Measurements from ENCODE around the gene CPM. TPM values are rescaled to one million over a fixed set of nuclear protein-coding genes. Genes with fewer than 3 reads are reported as not detected.

Gene CPM
- polyA plus RNA-seq, 3 donors: 8.4 to 32.4 (median 26.2) TPM

DNA sequence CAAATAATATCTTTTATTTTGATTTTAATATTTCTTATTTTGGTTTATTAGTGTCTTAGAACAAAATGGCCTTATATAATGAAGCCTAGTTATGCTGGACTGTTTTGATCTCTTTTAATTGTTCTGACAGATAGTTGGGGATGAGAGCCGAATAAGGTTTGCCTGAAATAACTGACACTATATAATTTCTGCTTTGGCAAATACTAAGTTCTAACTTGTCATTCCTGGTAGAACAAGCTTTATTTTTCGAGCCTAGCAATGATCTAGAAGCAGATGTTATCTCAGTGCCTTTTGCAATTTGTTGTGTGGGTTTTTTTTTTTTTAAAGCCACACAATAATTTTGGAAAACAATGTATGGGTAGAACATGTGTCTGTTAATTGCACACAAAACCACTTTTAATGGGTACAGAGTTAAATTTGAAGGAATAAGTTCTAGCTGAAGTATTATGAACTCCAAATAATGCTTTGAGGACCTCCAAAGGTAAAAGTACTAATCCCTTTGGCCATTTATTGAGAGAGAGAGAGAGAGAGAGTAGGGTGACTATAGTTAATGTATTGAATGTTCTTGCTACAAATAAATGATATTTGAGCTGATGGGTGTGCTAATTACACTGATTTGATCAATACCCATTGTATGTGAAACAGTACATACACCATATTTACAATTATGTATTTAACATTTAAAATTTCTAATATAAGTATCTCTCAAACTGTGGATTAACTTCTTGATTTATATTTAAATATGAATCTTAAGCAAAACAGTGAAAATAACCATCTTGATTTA, 90.0 kb downstream of the CPM start:
- intact Hi-C loops (cut with micrococcal nuclease): no loop called here
- peaks cover 41 to 60% of the 10 kb centered on the region in 2 donors for H3K36me3 Mint-ChIP-seq
- WGBS (ENCODE audit: insufficient coverage): no CpG with 5 or more reads among the region's 2 CpGs

DNA sequence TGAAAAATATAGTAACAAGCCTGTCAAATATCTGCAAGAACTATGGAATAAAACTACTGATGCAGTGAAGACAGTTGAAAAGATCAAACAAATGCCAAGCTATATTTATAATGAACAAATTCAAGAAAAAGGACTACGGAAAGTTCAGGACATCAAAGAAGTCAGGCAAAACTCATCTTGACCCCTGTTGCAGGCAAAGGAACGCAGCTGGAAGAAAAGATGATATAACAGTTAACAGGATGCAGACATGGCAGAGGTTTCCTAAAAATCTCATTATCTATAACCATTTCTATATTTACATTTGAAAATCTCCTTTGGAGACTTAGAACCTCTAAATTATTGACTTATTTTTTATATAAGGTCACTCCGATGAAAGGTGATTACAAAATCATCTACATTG, 90.8 kb downstream of the CPM start:
- no peaks in the 10 kb centered on the region for H3K4me1 Mint-ChIP-seq

More for the DNA sequence above, 90.0 kb downstream of the CPM start:
- Histone ChIP-seq H4K20me1 (ENCODE audit: insufficient read depth, low read length) (peaks cover 53% of the 10 kb centered on the region), H3K27ac (ENCODE audit: low read depth in 1 of 2, low read length in 2 of 2) (no peak overlapping the region), H3K9me3 (replicated peaks in 1 of 2; ENCODE audit: control insufficient read depth in 1 of 2, insufficient read depth in 1 of 2, low read length in 2 of 2) (no peaks in the 10 kb centered on the region), H3K9ac (ENCODE audit: insufficient read depth, low read length, poor library complexity, severe bottlenecking) (no peak overlapping the region), H3K79me2 (ENCODE audit: insufficient read depth, low read length) (peaks cover 4% of the 10 kb centered on the region), H2AFZ (ENCODE audit: insufficient read depth, low read depth, low read length, poor library complexity, severe bottlenecking) (no peak overlapping the region), H3K4me2 (replicated peaks; ENCODE audit: extremely low read depth, low read length, poor library complexity, severe bottlenecking) (no peak overlapping the region), H3K4me3 (replicated peaks in 1 of 3; ENCODE audit: low read depth in 2 of 3, low read length in 3 of 3) (no peak overlapping the region), H3K27me3 (ENCODE audit: control insufficient read depth in 2 of 2, insufficient read depth in 2 of 2, low read length in 2 of 2) (no peaks in the 10 kb centered on the region), H3K4me1 (ENCODE audit: control insufficient read depth in 1 of 2, insufficient read depth in 2 of 2, low read length in 2 of 2) (no peaks in the 10 kb centered on the region), H3K36me3 (replicated peaks in 1 of 2; ENCODE audit: control insufficient read depth in 1 of 2, insufficient read depth in 2 of 2, low read length in 2 of 2) (peaks cover 47 to 76% of the 10 kb centered on the region in 2 donors)
- Mint-ChIP-seq H3K4me3 (no peak overlapping the region), H3K4me1 (no peaks in the 10 kb centered on the region), H3K9me3 (no peaks in the 10 kb centered on the region), H3K27ac (no peak overlapping the region), H3K27me3 (ENCODE audit: low read depth in 3 of 3) (peaks cover 0 to 1% (median 0%) of the 10 kb centered on the region in 3 donors)
- TF ChIP-seq, protein P1, sequence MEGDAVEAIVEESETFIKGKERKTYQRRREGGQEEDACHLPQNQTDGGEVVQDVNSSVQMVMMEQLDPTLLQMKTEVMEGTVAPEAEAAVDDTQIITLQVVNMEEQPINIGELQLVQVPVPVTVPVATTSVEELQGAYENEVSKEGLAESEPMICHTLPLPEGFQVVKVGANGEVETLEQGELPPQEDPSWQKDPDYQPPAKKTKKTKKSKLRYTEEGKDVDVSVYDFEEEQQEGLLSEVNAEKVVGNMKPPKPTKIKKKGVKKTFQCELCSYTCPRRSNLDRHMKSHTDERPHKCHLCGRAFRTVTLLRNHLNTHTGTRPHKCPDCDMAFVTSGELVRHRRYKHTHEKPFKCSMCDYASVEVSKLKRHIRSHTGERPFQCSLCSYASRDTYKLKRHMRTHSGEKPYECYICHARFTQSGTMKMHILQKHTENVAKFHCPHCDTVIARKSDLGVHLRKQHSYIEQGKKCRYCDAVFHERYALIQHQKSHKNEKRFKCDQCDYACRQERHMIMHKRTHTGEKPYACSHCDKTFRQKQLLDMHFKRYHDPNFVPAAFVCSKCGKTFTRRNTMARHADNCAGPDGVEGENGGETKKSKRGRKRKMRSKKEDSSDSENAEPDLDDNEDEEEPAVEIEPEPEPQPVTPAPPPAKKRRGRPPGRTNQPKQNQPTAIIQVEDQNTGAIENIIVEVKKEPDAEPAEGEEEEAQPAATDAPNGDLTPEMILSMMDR (IDR thresholded peaks at IDR 0.05): no peak
- no peak for DNase-seq

More for the DNA sequence above, 90.8 kb downstream of the CPM start:
- H3K4me3 ChIP-seq (replicated peaks in 1 of 3; ENCODE audit: low read depth in 2 of 3, low read length in 3 of 3): no peak overlapping the region
- Mint-ChIP-seq H3K4me3 (no peak overlapping the region), H3K27me3 (ENCODE audit: low read depth in 3 of 3) (peaks cover 0 to 1% (median 0%) of the 10 kb centered on the region in 3 donors), H3K9me3 (no peaks in the 10 kb centered on the region), H3K27ac (no peak overlapping the region), H3K36me3 (peaks cover 46 to 66% of the 10 kb centered on the region in 2 donors)
- no peak overlapping the region for H3K27ac ChIP-seq (ENCODE audit: low read depth in 1 of 2, low read length in 2 of 2)
- H3K9me3 ChIP-seq (replicated peaks in 1 of 2; ENCODE audit: control insufficient read depth in 1 of 2, insufficient read depth in 1 of 2, low read length in 2 of 2): no peaks in the 10 kb centered on the region
- no peak overlapping the region for H3K9ac ChIP-seq (ENCODE audit: insufficient read depth, low read length, poor library complexity, severe bottlenecking)
- TF ChIP-seq, protein P1 (IDR thresholded peaks at IDR 0.05): no peak
- no peak overlapping the region for H2AFZ ChIP-seq (ENCODE audit: insufficient read depth, low read depth, low read length, poor library complexity, severe bottlenecking)
- WGBS (ENCODE audit: insufficient coverage): no CpG with 5 or more reads among the region's 3 CpGs
- peaks cover 4% of the 10 kb centered on the region for H3K79me2 ChIP-seq (ENCODE audit: insufficient read depth, low read length)
- no peak for DNase-seq
- peaks cover 60% of the 10 kb centered on the region for H4K20me1 ChIP-seq (ENCODE audit: insufficient read depth, low read length)
- peaks cover 55 to 84% of the 10 kb centered on the region in 2 donors for H3K36me3 ChIP-seq (replicated peaks in 1 of 2; ENCODE audit: control insufficient read depth in 1 of 2, insufficient read depth in 2 of 2, low read length in 2 of 2)
- no peaks in the 10 kb centered on the region for H3K4me1 ChIP-seq (ENCODE audit: control insufficient read depth in 1 of 2, insufficient read depth in 2 of 2, low read length in 2 of 2)
- no peaks in the 10 kb centered on the region for H3K27me3 ChIP-seq (ENCODE audit: control insufficient read depth in 2 of 2, insufficient read depth in 2 of 2, low read length in 2 of 2)
- no peak overlapping the region for H3K4me2 ChIP-seq (replicated peaks; ENCODE audit: extremely low read depth, low read length, poor library complexity, severe bottlenecking)
- intact Hi-C loops (cut with micrococcal nuclease): no loop called here
